Panc1 (cell line): Measurements from ENCODE around the gene NCKAP5. TPM values are rescaled to one million over a fixed set of nuclear protein-coding genes. Genes with fewer than 3 reads are reported as not detected.

Source experiments
- ATAC-seq: fragments of 200-7000 bp; cut with Tn5 transposase; 2 replicates; pipeline ENCODE4 v1.9.1; 2020; ENCODE audit warnings: mild to moderate bottlenecking, moderate library complexity
- BruUV-seq: library from RNA; stranded (reverse); fragments of 400-500 nt; replicated peaks from 2 replicates; lab custom pipeline; 2021; lab: Mats Ljungman, UMichigan
- CTCF ChIA-PET: fragments of 300-600 bp; sonication (Branson Sonifier 250); formaldehyde crosslinking; loops from one replicate; lab custom pipeline; 2022; ENCODE audit warnings: antibody characterized with exemption; lab: Charles Lee
- POLR2A ChIA-PET: fragments of 300-600 bp; sonication (Branson Sonifier 250); formaldehyde crosslinking; loops from one replicate; lab custom pipeline; 2022; ENCODE audit warnings: antibody characterized with exemption; lab: Charles Lee
- DNase-seq: peaks from one replicate; pipeline ENCODE4 v3.0.0-alpha.2; 2010; ENCODE audit warnings: low read depth, low spot score
- H3K27ac ChIP-seq: 2 replicates; pipeline ENCODE4 v1.5.1; 2011; ENCODE audit warnings: mild to moderate bottlenecking, low read length, inconsistent platforms
- H3K27me3 ChIP-seq: fragments of 200-500 bp; sonication (Bioruptor generic); 2 replicates; pipeline ENCODE4 v1.6.0; 2014; ENCODE audit warnings: low read length, inconsistent platforms; ENCODE audit not compliant: control insufficient read depth, insufficient read depth
- H3K36me3 ChIP-seq: fragments of 200-500 bp; sonication (Bioruptor generic); 2 replicates; pipeline ENCODE4 v1.5.1; 2014; ENCODE audit warnings: inconsistent platforms, mild to moderate bottlenecking, low read length, moderate library complexity; ENCODE audit not compliant: control insufficient read depth, insufficient read depth
- H3K4me1 ChIP-seq: 2 replicates; pipeline ENCODE4 v1.5.1; 2011; ENCODE audit warnings: inconsistent platforms, mild to moderate bottlenecking, low read length, moderate library complexity; ENCODE audit not compliant: control insufficient read depth, insufficient read depth
- H3K4me3 ChIP-seq, 2 experiments: 2 replicates each; pipeline ENCODE4 v1.5.1; 2011 to 2012; ENCODE audit warnings: low read depth in 2 of 2, low read length in 2 of 2, mild to moderate bottlenecking in 2 of 2, inconsistent platforms in 1 of 2, moderate library complexity in 1 of 2
- H3K9me3 ChIP-seq: fragments of 200-500 bp; sonication (Bioruptor generic); 2 replicates; pipeline ENCODE4 v1.5.1; 2014; ENCODE audit warnings: low read depth, mild to moderate bottlenecking, inconsistent platforms, low read length, moderate library complexity; ENCODE audit not compliant: control insufficient read depth, insufficient read depth
- POLR2AphosphoS5 ChIP-seq: IDR thresholded peaks from 2 replicates; pipeline ENCODE4 v1.6.1; 2012; ENCODE audit warnings: mild to moderate bottlenecking, low read depth, low read length, moderate library complexity
- SIN3A ChIP-seq: IDR thresholded peaks from 2 replicates; pipeline ENCODE4 v1.6.1; 2012; ENCODE audit warnings: low read depth, mild to moderate bottlenecking, low read length, moderate library complexity, borderline replicate concordance; ENCODE audit not compliant: insufficient read depth
- TCF7L2 ChIP-seq: IDR thresholded peaks from 2 replicates; pipeline ENCODE4 v1.6.1; 2011; ENCODE audit warnings: mild to moderate bottlenecking, low read depth, low read length, inconsistent platforms
- in situ Hi-C: cut with HindIII; loops from 2 replicates; pipeline ENCODE4 v1.10.0; 2016; ENCODE audit warnings: low sequenced_read_pairs, low pct_unique_long_range_greater_than_20kb
- intact Hi-C: fragments of 100-400 bp; cut with micrococcal nuclease; formaldehyde crosslinking; loops from one replicate; pipeline ENCODE4 v1.10.0; 2022; ENCODE audit not compliant: unreplicated experiment
- total RNA-seq: library from RNA; stranded (reverse); gene quantifications from one replicate; pipeline ENCODE4 v1.2.1, GENCODE V29; 2021; ENCODE audit not compliant: unreplicated experiment
- TF ChIP-seq, protein P1 (sequence below), 2 experiments: IDR thresholded peaks; 2 replicates each; pipeline ENCODE4 v1.6.1; 2011 to 2012; ENCODE audit warnings: low read depth in 2 of 2, control low read depth in 1 of 2, low read length in 1 of 2, mild to moderate bottlenecking in 1 of 2, moderate library complexity in 1 of 2; ENCODE audit not compliant: insufficient read depth in 1 of 2
- TF ChIP-seq, protein P2 (sequence below): fragments of 450-650 bp; IDR thresholded peaks from 2 replicates; pipeline ENCODE4 v1.5.1; 2017; ENCODE audit warnings: mild to moderate bottlenecking

Gene NCKAP5
- total RNA-seq, 1 experiment from 2014 or later, result 0.10 TPM

DNA sequence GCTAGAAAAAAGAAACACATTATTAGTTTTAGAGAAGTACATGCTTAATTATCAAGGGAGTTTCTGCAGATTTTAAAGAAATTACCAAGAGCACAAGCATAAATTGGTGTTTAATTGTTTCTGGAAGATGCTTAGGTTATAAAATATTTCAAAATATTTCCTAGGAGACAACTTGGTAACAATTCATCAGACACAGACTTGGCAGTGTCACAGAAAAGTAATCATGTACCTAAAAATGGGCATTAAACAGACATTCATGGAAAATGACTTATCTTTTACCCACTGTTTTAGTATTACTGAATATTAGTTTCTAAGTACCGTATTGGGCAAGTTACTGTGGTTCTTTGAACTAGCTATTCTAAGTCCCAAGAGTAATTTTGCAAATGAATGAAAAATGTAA, 469.5 kb downstream of the NCKAP5 start:
- CTCF ChIA-PET, result no interaction called here

DNA sequence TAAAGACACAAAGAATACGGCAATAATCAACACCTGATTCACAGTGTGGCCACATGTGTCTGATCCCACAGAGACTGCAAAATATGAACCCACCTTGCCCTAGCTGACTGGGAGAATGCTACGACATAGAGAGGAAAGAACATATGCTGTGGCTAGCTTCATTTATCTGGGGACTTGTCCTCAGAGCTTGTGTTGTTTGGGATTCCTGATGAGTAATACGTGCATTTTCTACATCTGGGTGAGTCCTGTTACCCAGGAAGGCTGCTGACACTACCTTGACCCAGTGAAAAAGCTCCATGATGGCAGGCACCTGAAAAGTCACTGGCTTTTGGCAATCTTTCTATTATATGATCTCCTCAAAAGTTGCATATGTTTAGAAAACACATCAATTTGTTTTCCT, 470.6 kb downstream of the NCKAP5 start:
- H3K27ac ChIP-seq, result no peak overlapping the region
- in situ Hi-C loops (no loop called here), intact Hi-C loops (no loop called here)
- no peaks in the 10 kb centered on the region for H3K36me3 ChIP-seq
- H3K4me3 ChIP-seq, result no peak overlapping the region
- BruUV-seq, result no TSS peak
- CTCF ChIA-PET, result no interaction called here
- DNase-seq, result no peak
- no peaks in the 10 kb centered on the region for H3K4me1 ChIP-seq
- POLR2A ChIA-PET, result no interaction called here
- TF ChIP-seq TCF7L2 (no peak), POLR2AphosphoS5 (no peak), SIN3A (no peak)
- TF ChIP-seq, protein P1, sequence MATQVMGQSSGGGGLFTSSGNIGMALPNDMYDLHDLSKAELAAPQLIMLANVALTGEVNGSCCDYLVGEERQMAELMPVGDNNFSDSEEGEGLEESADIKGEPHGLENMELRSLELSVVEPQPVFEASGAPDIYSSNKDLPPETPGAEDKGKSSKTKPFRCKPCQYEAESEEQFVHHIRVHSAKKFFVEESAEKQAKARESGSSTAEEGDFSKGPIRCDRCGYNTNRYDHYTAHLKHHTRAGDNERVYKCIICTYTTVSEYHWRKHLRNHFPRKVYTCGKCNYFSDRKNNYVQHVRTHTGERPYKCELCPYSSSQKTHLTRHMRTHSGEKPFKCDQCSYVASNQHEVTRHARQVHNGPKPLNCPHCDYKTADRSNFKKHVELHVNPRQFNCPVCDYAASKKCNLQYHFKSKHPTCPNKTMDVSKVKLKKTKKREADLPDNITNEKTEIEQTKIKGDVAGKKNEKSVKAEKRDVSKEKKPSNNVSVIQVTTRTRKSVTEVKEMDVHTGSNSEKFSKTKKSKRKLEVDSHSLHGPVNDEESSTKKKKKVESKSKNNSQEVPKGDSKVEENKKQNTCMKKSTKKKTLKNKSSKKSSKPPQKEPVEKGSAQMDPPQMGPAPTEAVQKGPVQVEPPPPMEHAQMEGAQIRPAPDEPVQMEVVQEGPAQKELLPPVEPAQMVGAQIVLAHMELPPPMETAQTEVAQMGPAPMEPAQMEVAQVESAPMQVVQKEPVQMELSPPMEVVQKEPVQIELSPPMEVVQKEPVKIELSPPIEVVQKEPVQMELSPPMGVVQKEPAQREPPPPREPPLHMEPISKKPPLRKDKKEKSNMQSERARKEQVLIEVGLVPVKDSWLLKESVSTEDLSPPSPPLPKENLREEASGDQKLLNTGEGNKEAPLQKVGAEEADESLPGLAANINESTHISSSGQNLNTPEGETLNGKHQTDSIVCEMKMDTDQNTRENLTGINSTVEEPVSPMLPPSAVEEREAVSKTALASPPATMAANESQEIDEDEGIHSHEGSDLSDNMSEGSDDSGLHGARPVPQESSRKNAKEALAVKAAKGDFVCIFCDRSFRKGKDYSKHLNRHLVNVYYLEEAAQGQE (IDR thresholded peaks at IDR 0.05; ENCODE audit: insufficient read depth in 1 of 2, low read depth in 2 of 2, low read length in 1 of 2), result no peak
- TF ChIP-seq, protein P2, sequence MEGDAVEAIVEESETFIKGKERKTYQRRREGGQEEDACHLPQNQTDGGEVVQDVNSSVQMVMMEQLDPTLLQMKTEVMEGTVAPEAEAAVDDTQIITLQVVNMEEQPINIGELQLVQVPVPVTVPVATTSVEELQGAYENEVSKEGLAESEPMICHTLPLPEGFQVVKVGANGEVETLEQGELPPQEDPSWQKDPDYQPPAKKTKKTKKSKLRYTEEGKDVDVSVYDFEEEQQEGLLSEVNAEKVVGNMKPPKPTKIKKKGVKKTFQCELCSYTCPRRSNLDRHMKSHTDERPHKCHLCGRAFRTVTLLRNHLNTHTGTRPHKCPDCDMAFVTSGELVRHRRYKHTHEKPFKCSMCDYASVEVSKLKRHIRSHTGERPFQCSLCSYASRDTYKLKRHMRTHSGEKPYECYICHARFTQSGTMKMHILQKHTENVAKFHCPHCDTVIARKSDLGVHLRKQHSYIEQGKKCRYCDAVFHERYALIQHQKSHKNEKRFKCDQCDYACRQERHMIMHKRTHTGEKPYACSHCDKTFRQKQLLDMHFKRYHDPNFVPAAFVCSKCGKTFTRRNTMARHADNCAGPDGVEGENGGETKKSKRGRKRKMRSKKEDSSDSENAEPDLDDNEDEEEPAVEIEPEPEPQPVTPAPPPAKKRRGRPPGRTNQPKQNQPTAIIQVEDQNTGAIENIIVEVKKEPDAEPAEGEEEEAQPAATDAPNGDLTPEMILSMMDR, result no peak
- H3K9me3 ChIP-seq, result no peaks in the 10 kb centered on the region
- ATAC-seq, result no peak
- H3K27me3 ChIP-seq, result no peaks in the 10 kb centered on the region

More for the DNA sequence above, 469.5 kb downstream of the NCKAP5 start:
- in situ Hi-C loops (no loop called here), intact Hi-C loops (no loop called here)
- no peaks in the 10 kb centered on the region for H3K4me1 ChIP-seq
- ATAC-seq (no peak), DNase-seq (no peak)
- H3K4me3 ChIP-seq, result no peak overlapping the region
- no peak for TF ChIP-seq SIN3A
- H3K9me3 ChIP-seq, result no peaks in the 10 kb centered on the region
- no TSS peak for BruUV-seq
- POLR2A ChIA-PET, result no interaction called here
- no peaks in the 10 kb centered on the region for H3K27me3 ChIP-seq
- H3K36me3 ChIP-seq, result no peaks in the 10 kb centered on the region
- H3K27ac ChIP-seq, result no peak overlapping the region

DNA sequence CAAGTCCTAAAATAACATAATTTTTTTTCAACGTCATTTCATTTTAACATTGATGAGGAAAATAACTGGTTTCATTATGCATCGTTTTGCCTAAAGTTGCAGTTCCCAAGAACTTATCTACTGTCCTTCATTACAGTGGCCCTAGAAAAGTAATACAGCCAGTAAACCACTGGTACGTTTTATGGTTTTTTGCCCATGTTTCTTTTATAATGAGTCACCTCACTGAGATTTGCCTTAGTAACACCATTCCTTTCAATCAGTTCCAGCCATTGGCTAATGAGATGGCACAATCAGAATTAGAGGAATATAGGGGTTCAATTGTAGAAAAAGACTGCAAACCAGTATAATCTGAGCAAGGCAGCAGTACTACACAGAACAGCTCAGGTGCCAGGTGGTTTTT, 475.7 kb downstream of the NCKAP5 start:
- intact Hi-C loops, result no loop called here
- H3K9me3 ChIP-seq, result no peaks in the 10 kb centered on the region
- TF ChIP-seq, protein P2, result no peak
- no peak for TF ChIP-seq TCF7L2
- TF ChIP-seq, protein P1 (IDR thresholded peaks at IDR 0.05; ENCODE audit: insufficient read depth in 1 of 2, low read depth in 2 of 2, low read length in 1 of 2), result no peak
- no peak for TF ChIP-seq POLR2AphosphoS5
- no peak for TF ChIP-seq SIN3A
- CTCF ChIA-PET, result no interaction called here
- DNase-seq (no peak), ATAC-seq (no peak)
- H3K27ac ChIP-seq, result no peak overlapping the region
- H3K4me1 ChIP-seq, result no peaks in the 10 kb centered on the region
- no TSS peak for BruUV-seq
- no peak overlapping the region for H3K4me3 ChIP-seq
- POLR2A ChIA-PET, result no interaction called here
- no peaks in the 10 kb centered on the region for H3K36me3 ChIP-seq
- H3K27me3 ChIP-seq, result no peaks in the 10 kb centered on the region
- in situ Hi-C loops, result no loop called here
